Prostate gland (tissue), 1 donor: ENCODE data around the gene KMT5B.

Experiments used
- POLR2A ChIP-seq: fragments of 450-650 bp; IDR thresholded peaks from one replicate; pipeline ENCODE4 v1.6.1; 2016; ENCODE audit warnings: antibody characterized with exemption, mild to moderate bottlenecking
- POLR2AphosphoS5 ChIP-seq: sonication (generic); formaldehyde crosslinking; IDR thresholded peaks from one replicate; pipeline ENCODE4 v1.6.1; 2017; ENCODE audit warnings: antibody characterized with exemption

GRCh38 chr11:68260484-68260883 lies 47.4 kb upstream of the KMT5B start:
- TF ChIP-seq POLR2A (no peak), POLR2AphosphoS5 (no peak)
